Adipocyte (in vitro differentiated cells): ENCODE results near the gene KRTAP10-9.
"Not testable (repeated sequence)": the region's sequence is repeated elsewhere in the genome, so short reads cannot be mapped to it uniquely, and the experiment has no call there.

Experiments used
- DNase-seq: peaks from one replicate; pipeline ENCODE4 v3.0.0-alpha.2; 2015; ENCODE audit warnings: low read depth
- H3K27me3 ChIP-seq: replicated peaks from 2 replicates; pipeline ENCODE4 v1.7.0; 2013; ENCODE audit warnings: mild to moderate bottlenecking, low read length, moderate library complexity; ENCODE audit not compliant: control insufficient read depth, insufficient read depth
- H3K36me3 ChIP-seq: 2 replicates; pipeline ENCODE4 v1.7.0; 2013; ENCODE audit warnings: low read length, mild to moderate bottlenecking, moderate library complexity; ENCODE audit not compliant: control insufficient read depth, insufficient read depth, severe bottlenecking
- H3K4me1 ChIP-seq: 2 replicates; pipeline ENCODE4 v1.7.0; 2013; ENCODE audit warnings: mild to moderate bottlenecking, low read length, moderate library complexity; ENCODE audit not compliant: control insufficient read depth, insufficient read depth
- H3K4me3 ChIP-seq: 2 replicates; pipeline ENCODE4 v1.7.0; 2013; ENCODE audit warnings: mild to moderate bottlenecking, low read length, moderate library complexity
- H3K9ac ChIP-seq: 2 replicates; pipeline ENCODE4 v1.7.0; 2013; ENCODE audit warnings: mild to moderate bottlenecking, low read length, moderate library complexity
- H3K9me3 ChIP-seq: 2 replicates; pipeline ENCODE4 v1.7.0; 2013; ENCODE audit warnings: mild to moderate bottlenecking, low read length, moderate library complexity; ENCODE audit not compliant: control insufficient read depth

Gene KRTAP10-9

DNA sequence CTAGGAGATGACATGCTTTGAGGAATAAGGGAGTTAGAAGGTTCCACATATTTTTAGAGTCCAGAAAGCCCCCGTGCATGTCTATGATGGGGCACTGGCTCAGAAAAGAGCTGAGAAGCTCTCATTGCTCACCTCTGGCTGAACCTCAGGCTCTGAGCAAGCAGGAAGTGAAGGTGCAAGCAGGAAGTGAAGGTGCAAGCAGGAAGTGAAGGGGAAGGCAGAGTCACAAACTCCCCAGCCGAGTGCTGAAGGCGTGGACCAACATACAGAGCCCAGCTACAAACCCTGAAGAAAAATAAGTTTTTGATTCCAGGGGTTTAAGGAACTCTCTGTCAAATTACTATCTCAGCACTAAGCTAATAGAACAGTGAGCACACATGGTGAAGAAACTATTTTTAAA lies 8.0 kb upstream of the KRTAP10-9 start:
- H3K36me3 ChIP-seq: no peaks in the 10 kb centered on the region
- peaks cover 36% of the 10 kb centered on the region for H3K9me3 ChIP-seq
- H3K4me1 ChIP-seq: no peaks in the 10 kb centered on the region
- H3K4me3 ChIP-seq: no peak overlapping the region
- no peak for DNase-seq
- no peak overlapping the region for H3K9ac ChIP-seq
- no peaks in the 10 kb centered on the region for H3K27me3 ChIP-seq

DNA sequence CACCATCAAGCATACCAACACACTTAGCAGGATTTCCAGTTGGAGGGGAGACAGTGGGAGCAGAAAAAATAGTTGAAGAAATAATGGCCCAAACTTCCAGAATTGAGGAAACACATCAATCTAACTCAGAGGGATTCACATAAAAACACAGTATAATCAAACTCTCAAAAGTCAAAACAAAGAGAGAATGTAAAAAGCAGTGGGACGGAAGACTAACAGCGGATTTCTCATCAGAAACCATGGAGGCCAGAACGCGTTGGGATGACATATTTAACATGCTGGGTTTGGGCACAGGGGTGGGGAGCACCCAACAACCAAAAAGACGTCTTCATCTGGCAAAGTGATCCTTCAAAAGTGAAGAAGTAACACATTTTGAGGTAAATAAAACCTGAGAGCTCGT lies 7.0 kb upstream of the KRTAP10-9 start:
- no peak overlapping the region for H3K9ac ChIP-seq
- peaks cover 46% of the 10 kb centered on the region for H3K9me3 ChIP-seq
- H3K4me3 ChIP-seq: no peak overlapping the region
- no peaks in the 10 kb centered on the region for H3K36me3 ChIP-seq
- DNase-seq: no peak
- no peaks in the 10 kb centered on the region for H3K4me1 ChIP-seq
- H3K27me3 ChIP-seq: no peaks in the 10 kb centered on the region

DNA sequence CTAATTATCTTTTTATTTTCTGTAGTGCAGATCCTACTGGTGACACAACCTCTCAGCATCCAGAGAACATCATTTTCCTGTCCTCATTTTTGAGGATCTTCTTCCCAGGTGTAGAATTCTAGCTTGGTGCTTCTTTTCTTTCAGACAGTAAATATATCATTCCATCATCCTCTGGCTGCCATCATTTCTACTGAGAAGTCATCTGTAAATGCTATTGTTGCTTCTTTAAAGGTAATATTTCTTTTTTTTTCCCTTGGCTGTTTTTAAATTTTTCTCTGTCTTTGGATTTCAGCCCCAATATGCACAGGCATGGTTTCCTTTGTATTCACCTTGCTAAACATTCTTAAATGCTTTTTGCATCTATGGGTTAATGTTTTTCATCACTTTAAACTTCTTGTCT lies 3.3 kb upstream of the KRTAP10-9 start:
- DNase-seq: no peak
- Histone ChIP-seq H3K9ac (no peak overlapping the region), H3K4me3 (no peak overlapping the region), H3K27me3 (no peaks in the 10 kb centered on the region), H3K9me3 (peaks cover 46% of the 10 kb centered on the region), H3K4me1 (no peaks in the 10 kb centered on the region), H3K36me3 (no peaks in the 10 kb centered on the region)

DNA sequence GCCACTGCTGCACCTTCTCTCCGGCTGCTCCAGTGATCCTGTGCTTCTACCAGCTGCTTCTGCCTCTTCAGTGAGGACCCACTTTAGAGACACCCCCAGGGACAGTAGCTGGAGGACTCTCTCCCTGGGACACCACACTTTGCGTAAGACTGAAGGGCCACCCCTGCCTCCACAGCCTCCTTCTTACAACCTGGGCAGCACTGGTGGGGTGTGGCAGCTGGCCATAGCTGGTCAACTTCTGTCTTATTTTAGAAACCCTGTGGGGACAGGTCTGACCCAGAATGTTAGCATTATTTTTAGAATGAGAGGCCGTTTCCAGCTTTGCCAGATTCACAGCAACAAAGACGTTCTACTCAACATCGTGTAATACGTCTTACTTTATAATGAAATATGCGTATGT lies 1.1 kb upstream of the KRTAP10-9 start:
- DNase-seq: no peak

DNA sequence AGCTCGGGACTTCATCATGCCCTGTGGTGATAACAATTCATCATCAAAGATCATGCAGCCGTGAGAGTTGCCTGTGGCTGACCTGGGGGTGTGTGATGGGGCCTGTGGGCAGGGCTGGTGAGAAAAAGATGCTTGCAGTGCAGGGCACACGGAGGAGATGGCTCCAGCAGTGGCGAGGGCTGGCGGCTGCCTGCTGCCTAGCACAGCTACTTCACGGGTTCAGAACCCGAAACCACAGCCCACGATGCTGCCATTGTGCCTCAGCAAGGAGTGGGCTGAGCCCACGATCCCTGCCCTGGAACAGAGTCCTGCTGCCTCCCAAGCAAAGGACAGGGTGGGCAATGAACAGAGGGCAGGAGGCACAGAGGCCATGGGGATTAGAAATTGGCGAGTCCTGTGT lies 631 bp upstream of the KRTAP10-9 start:
- Histone ChIP-seq H3K27me3 (no peaks in the 10 kb centered on the region), H3K9ac (no peak overlapping the region), H3K9me3 (peaks cover 38% of the 10 kb centered on the region), H3K36me3 (no peaks in the 10 kb centered on the region), H3K4me1 (no peaks in the 10 kb centered on the region), H3K4me3 (no peak overlapping the region)
- DNase-seq: no peak

More for the DNA sequence above, 1.1 kb upstream of the KRTAP10-9 start:
- Histone ChIP-seq H3K4me3 (no peak overlapping the region), H3K27me3 (no peaks in the 10 kb centered on the region), H3K4me1 (no peaks in the 10 kb centered on the region), H3K9ac (no peak overlapping the region), H3K36me3 (no peaks in the 10 kb centered on the region), H3K9me3 (peaks cover 34% of the 10 kb centered on the region)

DNA sequence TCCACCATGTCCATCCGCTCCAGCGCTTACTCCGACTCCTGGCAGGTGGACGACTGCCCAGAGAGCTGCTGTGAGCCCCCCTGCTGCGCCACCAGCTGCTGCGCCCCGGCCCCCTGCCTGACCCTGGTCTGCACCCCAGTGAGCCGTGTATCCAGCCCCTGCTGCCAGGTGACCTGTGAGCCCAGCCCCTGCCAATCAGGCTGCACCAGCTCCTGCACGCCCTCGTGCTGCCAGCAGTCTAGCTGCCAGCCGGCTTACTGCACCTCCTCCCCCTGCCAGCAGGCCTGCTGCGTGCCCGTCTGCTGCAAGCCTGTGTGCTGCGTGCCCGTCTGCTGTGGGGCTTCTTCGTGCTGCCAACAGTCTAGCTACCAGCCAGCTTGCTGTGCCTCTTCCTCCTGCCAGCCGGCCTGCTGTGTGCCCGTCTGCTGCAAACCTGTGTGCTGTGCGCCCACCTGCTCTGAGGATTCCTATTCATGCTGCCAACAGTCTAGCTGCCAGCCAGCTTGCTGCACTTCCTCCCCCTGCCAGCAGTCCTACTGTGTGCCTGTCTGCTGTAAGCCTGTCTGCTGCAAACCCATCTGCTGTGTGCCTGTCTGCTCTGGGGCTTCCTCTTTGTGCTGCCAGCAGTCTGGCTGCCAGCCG lies 409 bp downstream of the KRTAP10-9 start:
- not testable (repeated sequence) for H3K9ac ChIP-seq, H3K4me3 ChIP-seq, H3K36me3 ChIP-seq, H3K4me1 ChIP-seq, DNase-seq, H3K27me3 ChIP-seq
- H3K9me3 ChIP-seq: peaks cover 46% of the 10 kb centered on the region

DNA sequence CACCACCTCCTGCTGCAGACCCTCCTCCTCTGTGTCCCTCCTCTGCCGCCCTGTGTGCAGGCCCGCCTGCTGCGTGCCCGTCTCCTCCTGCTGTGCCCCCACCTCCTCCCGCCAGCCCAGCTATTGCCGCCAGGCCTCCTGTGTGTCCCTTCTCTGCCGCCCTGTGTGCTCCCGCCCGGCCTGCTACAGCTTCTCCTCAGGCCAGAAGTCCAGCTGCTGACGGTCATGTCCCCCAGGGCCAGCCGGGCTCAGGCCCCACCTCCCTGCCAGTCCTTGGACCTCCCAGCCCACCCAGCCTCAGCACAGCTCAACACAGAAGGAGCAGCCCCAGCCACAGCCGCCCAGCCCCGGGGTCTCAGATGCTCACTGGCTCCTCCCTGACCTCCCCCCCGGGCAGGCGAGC lies 939 bp downstream of the KRTAP10-9 start:
- H3K27me3 ChIP-seq, H3K4me3 ChIP-seq, H3K4me1 ChIP-seq, H3K36me3 ChIP-seq, DNase-seq, H3K9ac ChIP-seq: not testable (repeated sequence)
- peaks cover 46% of the 10 kb centered on the region for H3K9me3 ChIP-seq

DNA sequence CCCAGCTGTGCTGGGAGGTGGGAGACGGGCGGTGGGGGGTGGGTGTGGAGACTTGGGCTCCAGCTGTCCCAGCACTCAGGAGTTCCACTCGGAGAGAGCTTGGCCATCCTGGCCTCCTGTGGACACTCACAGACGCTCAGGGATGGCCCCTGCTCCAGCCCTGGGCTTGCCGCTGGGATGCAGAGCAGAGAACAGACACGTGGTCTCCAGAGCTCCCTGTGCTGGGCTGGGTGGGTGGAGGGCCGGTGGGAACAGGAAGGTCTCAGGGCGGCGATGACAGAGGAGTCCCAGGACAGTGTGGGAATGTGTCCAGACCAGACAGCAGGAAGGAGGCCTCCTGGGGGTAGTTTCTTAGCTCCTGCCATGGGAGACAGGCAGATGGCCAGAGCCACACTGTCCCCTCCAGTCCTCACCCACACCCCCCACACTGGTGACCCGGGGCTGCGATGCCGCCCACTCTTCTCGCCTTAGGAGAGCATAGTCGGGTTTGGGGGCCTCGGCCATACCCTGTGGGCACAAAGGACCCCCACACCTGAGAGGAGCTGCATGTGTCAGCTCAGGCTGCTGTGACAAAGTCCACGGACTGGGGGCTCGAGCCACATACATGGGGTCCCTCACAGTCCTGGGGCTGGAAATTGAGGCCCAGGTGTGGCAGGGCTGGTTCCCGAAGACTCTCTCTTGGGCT lies 2.0 kb downstream of the KRTAP10-9 start:
- H3K36me3 ChIP-seq: no peaks in the 10 kb centered on the region
- H3K4me3 ChIP-seq: no peak overlapping the region
- no peak for DNase-seq
- H3K9ac ChIP-seq: no peak overlapping the region
- peaks cover 42% of the 10 kb centered on the region for H3K9me3 ChIP-seq
- H3K27me3 ChIP-seq: no peaks in the 10 kb centered on the region
- H3K4me1 ChIP-seq: no peaks in the 10 kb centered on the region

DNA sequence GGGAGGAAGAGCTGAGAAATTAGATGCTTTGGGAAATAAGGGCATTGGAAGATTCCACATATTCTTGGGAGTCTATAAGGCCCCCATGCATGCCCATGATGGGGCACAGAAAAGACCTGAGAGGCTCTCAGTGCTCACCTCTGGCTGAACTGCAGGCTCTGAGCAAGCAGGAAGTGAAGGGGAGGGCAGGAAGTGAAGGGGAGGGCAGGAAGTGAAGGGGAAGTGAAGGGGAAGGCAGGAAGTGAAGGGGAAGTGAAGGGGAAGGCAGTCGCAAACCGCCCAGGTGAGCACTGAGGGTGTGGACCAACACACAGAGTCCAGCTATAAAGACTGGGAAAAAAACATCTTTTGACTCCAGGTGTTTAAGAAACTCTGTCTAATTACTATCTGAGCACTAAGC lies 3.5 kb downstream of the KRTAP10-9 start:
- Histone ChIP-seq H3K9ac (no peak overlapping the region), H3K36me3 (no peaks in the 10 kb centered on the region), H3K27me3 (no peaks in the 10 kb centered on the region), H3K4me3 (no peak overlapping the region), H3K4me1 (no peaks in the 10 kb centered on the region), H3K9me3 (peaks cover 31% of the 10 kb centered on the region)
- DNase-seq: no peak

DNA sequence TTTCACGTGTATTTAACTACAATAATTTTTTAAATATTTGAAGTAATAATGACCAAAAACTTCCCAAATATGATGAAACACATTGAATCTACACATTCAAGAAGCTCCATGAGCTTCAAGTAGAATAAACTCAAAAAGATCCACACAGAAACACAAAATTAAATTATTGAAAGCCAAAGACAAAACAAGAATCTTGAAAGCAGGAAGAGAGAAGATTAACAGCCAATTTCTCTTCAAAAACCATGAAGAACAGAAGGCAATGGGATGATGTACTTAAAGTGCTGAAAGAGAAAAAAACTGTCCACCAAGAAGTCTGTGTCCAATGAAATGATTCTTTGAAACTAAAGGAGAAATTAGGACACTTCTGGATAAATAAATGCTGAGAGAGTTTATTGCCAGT lies 5.2 kb downstream of the KRTAP10-9 start:
- Histone ChIP-seq H3K9me3 (peaks cover 31% of the 10 kb centered on the region), H3K36me3 (no peaks in the 10 kb centered on the region), H3K4me1 (no peaks in the 10 kb centered on the region), H3K4me3 (no peak overlapping the region), H3K9ac (no peak overlapping the region), H3K27me3 (no peaks in the 10 kb centered on the region)
- DNase-seq: no peak

DNA sequence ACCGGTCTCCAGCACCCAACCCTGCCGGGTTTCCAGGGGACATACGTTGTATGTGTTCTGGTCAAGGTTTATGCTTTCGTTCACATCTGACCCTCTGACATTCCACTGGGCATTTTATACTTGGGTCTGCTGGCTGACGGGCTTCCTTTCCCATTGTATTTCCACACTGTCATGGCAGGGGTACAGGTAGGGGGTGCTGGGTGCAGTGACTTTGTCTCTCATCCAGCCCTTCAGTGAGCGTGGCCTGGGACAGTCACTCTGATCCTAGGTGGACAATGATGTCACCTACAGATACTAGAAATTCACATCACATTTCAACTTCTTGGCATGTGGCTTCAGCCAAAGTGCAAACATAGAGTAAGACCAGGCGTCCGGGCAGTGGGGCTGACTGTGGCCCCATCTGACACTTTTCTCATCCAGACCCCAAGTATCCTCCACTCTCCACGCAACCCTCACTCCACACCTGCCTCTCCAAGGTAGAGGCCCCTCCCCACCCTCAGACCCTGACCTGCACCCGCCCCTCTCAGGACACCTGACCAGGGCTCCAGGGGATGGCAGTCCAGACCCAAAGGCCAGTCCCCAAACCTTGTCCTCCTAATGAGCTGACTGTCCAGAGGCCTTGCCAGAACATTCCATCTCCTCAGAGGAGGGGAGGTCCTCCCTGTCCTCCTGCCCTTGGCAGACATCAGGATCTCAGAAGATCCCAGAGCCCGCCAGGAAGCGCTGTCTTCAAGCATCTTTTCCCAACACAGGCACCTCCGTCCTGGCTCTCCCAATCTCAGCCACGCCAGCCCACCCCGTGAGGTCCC lies 9.5 kb downstream of the KRTAP10-9 start:
- no peak overlapping the region for H3K4me3 ChIP-seq
- H3K36me3 ChIP-seq: no peaks in the 10 kb centered on the region
- no peak overlapping the region for H3K9ac ChIP-seq
- no peak for DNase-seq
- H3K9me3 ChIP-seq: peaks cover 27% of the 10 kb centered on the region
- no peaks in the 10 kb centered on the region for H3K27me3 ChIP-seq
- no peaks in the 10 kb centered on the region for H3K4me1 ChIP-seq
